ENCODE data around the gene REXO4.
A peak's percentile ranks its signal among the peaks of the same experiment; 100 is the strongest.

Gene REXO4

GRCh38 chr9:133362359-133363044, 55.3 kb downstream of the REXO4 start:
- DNase-seq, result no peak

DNA sequence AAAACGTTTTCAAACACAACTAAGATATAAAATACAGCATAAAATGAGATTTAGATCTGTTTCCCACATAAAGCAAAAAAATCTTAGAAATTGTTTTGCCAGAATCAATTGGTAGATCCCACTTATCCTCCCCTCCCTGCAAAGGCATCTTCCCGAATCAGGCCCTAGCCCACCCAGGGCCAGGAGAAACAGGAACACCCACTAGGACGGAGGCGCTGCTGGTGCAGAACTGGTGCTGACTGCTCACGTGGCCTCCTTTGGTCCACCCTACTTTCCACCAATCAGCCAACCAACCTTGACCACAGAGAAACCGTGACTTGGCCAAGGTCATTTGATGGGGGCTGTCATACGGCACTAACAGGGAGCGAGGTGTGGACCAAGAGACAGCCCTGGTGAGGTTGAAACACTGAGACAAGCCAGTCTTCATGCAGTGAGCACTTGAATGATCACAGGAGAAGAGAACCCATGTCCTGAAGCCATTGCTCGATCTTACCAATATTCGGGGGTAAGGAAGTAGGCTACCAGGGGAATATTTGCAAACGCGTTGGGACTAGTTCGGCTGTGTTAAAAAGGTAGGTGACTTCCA, 56.2 kb downstream of the REXO4 start:
- DNase-seq, result no peak

DNA sequence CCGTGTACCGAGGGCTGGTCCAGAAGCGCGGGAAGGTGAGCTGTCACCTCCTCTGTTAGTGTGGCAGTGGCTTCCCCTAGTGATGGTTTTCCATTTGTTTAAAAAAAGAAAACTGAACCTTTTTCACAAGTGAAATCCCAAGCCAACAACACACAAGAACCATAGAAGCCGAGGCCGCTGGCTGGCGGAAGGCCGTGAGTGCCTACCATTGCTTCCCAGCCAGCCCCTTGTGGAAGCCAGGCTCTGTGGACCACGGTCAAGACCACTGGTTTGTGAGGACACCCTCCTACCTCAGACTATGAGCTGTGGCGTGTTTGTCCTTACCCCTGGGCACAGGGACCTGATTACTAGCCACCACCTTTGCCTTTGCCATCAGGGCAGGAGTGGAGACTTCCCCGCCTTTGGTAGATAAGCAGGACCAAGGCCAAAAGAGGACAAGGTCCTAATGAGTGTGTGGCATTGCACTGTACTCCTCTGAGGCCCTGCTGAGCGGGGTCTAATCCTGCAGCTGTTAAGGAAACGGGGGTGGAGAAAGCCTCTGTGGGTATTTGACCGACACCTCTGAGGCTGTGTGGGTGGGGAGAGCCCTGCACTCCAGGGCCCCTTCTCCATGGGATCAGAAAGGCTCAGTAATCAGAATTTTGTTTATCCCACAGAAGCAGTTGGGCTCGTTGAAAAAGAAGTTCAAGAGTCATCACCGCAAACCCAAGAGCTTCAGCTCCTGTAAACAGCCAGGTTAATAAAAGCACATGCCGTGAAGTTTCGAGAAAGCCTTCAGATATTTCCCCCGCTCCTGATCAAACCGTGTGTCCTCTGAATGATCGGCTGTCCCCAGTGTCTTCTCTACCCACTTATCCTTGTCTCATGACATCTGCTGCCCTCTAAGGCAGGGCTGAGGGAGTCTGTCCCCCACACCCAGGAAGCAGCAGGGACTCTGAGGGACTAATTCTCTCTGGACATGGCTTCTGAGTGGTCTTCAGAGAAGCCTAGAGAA, 57.1 kb downstream of the REXO4 start:
- no peak for DNase-seq

- DNase-seq, result peak; percentile 17
Observed at GRCh38 chr9:133359399-133360175, 58.2 kb downstream of the REXO4 start.

DNA sequence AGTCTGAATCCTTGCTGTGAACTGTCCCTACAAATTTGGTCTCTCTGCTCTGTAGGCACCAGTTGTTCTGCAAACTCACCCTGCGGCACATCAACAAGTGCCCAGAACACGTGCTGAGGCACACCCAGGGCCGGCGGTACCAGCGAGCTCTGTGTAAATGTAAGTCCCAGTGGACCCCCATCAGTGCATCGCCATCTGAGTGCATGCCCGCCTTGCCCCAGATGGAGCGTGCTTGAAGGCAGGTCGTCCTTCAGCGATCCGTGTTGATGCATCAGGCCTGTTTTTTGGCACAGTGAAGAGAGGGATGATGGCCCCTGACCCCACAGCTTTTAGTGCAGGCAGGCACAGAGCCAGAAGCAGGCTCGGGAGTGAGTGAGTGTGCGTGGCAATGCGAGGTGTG, 60.2 kb downstream of the REXO4 start:
- DNase-seq, result no peak

GRCh38 chr9:133356391-133357091, 61.3 kb downstream of the REXO4 start, which contains the start of the genes SURF1 and SURF2:
Gene SURF1 (minus strand): TSS chr9:133356487. CDS start chr9:133356453, 34 bp downstream.
Gene SURF2 (plus strand): TSS chr9:133356550. CDS start chr9:133356593, 43 bp downstream.
- DNase-seq, result peak; percentile 76 to 80

Data from Kasumi-1 (cell line).